GM10248 (cell line): ENCODE results near the gene DCAF16.
A peak's percentile ranks its signal among the peaks of the same experiment; 100 is the strongest.
"Not testable (repeated sequence)": the region's sequence is repeated elsewhere in the genome, so short reads cannot be mapped to it uniquely, and the experiment has no call there.

Experiments
- CTCF ChIA-PET: fragments of 300-600 bp; sonication (Branson Sonifier 250); formaldehyde crosslinking; extraction: SDS; loops from one replicate; lab custom pipeline; 2021; ENCODE audit warnings: antibody characterized with exemption; lab: Yijun Ruan, JAX
- POLR2A ChIA-PET: fragments of 350-650 bp; sonication (Branson Sonifier 250); formaldehyde crosslinking; extraction: SDS; loops from one replicate; lab custom pipeline; 2020; ENCODE audit warnings: antibody characterized with exemption; lab: Yijun Ruan, JAX
- DNase-seq: peaks from one replicate; pipeline ENCODE4 v3.0.0; 2012; ENCODE audit errors: extremely low spot score
- TF ChIP-seq, protein P1 (sequence below): IDR thresholded peaks from 2 replicates; pipeline ENCODE4 v1.5.1; 2012; ENCODE audit warnings: mild to moderate bottlenecking, low read depth; ENCODE audit errors: extremely low read depth, missing control alignments, control extremely low read depth

DCAF16 gene

DNA sequence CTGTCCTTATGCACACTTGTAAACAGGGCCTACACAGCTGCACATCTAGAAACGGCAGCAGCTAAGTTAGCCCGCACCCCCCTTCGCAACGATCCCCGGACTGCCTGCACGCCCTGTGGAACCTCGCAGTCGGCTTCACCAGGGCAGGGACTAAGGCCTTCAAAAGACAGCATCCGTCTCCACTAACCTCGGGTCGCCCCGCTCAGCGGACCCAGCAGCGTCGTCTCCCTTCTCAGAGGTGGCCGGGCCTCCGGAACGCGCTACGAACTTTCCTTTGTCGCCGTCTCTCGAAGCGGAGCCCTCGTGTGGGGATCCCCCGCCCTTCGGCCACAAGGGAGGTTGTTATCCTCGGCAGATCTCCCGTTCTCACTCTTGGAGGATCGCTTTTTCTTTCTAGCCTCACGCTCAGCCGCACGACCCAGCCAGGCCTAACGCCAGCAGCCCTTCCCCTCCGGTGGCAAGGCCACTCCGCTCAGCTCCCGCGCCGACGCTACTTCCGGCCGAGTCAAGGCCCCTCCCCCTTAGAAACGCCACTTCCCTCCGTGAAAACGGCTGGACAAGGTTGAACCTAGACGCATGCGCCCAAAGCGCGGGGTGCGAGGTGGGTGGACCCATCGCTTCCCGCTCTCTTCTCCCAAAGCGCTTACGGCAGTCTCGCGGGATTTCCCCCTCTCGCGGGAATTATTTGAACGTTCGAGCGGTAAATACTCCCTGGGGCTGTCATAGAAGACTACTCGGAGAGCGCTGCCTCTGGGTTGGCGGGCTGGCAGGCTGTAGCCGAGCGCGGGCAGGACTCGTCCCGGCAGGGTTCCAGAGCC is at the start of gene DCAF16, which contains the start of gene NCAPG:
DCAF16 (minus strand) TSS at position 498 of the 818 bp plus-strand sequence. CDS start 6,616 bp downstream, outside the sequence.
NCAPG (plus strand) TSS at position 720 of the 818 bp plus-strand sequence. CDS start 99 bp downstream, outside the sequence.
- peak; percentile 97 for DNase-seq
- TF ChIP-seq, protein P1, sequence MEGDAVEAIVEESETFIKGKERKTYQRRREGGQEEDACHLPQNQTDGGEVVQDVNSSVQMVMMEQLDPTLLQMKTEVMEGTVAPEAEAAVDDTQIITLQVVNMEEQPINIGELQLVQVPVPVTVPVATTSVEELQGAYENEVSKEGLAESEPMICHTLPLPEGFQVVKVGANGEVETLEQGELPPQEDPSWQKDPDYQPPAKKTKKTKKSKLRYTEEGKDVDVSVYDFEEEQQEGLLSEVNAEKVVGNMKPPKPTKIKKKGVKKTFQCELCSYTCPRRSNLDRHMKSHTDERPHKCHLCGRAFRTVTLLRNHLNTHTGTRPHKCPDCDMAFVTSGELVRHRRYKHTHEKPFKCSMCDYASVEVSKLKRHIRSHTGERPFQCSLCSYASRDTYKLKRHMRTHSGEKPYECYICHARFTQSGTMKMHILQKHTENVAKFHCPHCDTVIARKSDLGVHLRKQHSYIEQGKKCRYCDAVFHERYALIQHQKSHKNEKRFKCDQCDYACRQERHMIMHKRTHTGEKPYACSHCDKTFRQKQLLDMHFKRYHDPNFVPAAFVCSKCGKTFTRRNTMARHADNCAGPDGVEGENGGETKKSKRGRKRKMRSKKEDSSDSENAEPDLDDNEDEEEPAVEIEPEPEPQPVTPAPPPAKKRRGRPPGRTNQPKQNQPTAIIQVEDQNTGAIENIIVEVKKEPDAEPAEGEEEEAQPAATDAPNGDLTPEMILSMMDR: no peak
- ChIA-PET CTCF (interaction anchor here (1.0 to 4.1 kb wide), 7 partner anchors 11 to 265 kb away, joined by 3 to 27 read pairs (median 5); no protein-coding TSS in a partner anchor), POLR2A (interaction anchor here (1.0 kb wide), 1 partner anchor 13 kb away, joined by 3 read pairs; no protein-coding TSS in a partner anchor)

DNA sequence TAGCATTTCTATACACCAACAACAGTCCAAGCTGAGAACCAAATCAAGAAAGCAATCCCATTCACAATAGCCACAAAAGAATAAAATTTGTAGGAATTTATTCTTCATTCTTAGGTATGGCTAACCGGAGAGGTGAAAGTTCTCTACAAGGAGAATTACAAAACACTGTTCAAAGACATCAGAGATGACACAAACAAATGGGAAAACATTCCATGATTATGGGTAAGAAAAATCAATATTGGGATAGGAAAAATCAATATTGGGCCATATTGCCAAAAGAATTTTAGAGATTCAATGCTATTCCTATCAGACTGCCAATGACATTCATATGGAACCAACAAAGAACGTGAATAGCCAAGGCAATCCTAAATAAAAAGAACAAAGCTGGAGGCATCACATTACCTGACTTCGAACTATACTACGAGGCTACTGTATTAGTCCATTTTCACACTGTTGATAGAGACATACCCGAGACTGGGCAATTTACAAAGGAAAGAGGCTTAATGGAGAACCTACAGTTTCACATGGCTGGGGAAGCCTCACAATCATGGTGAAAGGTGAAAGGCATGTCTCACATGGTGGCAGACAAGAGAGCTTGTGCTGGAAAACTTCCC is 49.3 kb upstream of the DCAF16 start:
- TF ChIP-seq, protein P1: no peak
- no peak for DNase-seq
- POLR2A ChIA-PET: no interaction called here
- CTCF ChIA-PET: no interaction called here

DNA sequence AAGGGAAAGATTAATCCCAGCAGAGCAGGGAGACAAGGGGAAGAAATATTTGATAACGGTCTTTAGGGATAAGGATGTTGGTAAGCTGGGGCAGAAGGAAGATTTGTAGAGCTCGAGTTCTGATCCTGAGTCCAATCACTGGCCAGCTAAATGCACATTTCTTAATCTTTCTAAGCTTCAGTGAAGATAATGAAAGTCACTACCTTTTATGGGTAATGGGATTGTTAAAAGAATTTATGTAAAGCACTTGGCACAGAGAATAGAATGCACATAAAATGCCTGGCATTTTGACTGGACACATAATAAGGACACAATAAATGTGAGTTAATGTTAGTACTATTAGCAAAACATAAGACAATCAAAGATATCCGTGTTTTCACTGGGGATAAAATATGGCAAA is 43.5 kb upstream of the DCAF16 start:
- DNase-seq: no peak
- TF ChIP-seq, protein P1: no peak
- POLR2A ChIA-PET: no interaction called here
- CTCF ChIA-PET: interaction anchor here (0.7 to 0.8 kb wide), 2 partner anchors 18 to 37 kb away, joined by 3 to 4 read pairs; no protein-coding TSS in a partner anchor

DNA sequence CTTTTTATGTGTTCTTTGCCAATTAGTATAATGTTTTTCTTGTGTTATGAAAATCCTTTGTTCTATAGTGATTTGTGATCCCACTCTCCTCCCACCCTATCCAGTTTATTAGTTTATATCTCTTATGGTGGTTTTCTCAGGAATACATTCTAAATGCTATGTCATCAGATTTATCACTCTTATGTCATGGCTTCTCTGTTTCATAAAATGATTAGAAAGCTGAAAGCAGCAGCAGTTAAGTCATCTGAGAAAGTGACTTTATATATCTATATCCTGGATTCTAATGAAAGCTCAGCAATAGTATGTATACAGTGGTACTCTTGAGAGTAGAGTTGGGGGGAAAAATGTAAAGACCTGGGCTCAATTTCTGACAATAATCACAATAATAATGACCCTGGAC is 41.4 kb upstream of the DCAF16 start:
- ChIA-PET CTCF (interaction anchor here (0.9 to 1.5 kb wide), 3 partner anchors 9 to 35 kb away, joined by 3 to 4 read pairs (median 4); no protein-coding TSS in a partner anchor), POLR2A (no interaction called here)
- TF ChIP-seq, protein P1: no peak
- DNase-seq: no peak

DNA sequence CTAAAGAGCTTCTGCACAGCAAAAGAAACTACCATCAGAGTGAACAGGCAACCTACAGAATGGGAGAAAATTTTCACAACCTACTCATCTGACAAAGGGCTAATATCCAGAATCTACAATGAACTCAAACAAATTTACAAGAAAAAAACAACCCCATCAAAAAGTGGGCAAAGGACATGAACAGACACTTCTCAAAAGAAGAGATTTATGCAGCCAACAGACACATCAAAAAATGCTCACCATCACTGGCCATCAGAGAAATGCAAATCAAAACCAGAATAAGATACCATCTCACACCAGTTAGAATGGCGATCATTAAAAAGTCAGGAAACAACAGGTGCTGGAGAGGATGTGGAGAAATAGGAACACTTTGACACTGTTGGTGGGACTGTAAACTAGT is 39.7 kb upstream of the DCAF16 start:
- POLR2A ChIA-PET, DNase-seq, CTCF ChIA-PET: not testable (repeated sequence)

DNA sequence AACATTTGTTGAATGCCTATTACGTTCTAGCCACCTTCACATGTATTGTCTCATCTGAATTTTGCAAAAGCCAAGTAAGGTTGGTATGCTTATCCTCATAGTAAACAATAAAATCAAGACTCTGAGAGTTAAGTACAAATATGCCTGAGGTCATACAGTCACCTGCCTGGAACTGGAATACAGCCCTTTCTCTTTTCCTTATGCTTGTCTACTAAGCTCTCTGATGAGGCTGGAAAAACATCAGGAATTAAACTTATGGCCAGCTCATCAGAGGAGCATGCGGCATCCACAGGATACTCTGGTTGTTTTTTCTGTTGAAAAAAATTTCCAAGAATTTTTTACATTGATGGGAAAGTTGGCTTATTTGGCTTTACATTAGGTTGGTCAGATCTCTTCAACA is 35.7 kb upstream of the DCAF16 start:
- TF ChIP-seq, protein P1: no peak
- ChIA-PET CTCF (interaction anchor here (1.7 to 2.2 kb wide), 2 partner anchors 8 to 11 kb away, joined by 7 to 13 read pairs; no protein-coding TSS in a partner anchor), POLR2A (no interaction called here)
- DNase-seq: no peak
